Colonic mucosa (tissue), 4 donors: ENCODE data around the gene MPND. TPM values are rescaled to one million over a fixed set of nuclear protein-coding genes. Genes with fewer than 3 reads are reported as not detected.

Experiments used
- DNase-seq: peaks from one replicate; pipeline ENCODE4 v3.0.0-alpha.2; 2020
- H3K27ac ChIP-seq: fragments of 200-600 bp; one replicate; pipeline ENCODE4 v1.8.0; 2021
- H3K27me3 ChIP-seq: fragments of 200-600 bp; one replicate; pipeline ENCODE4 v1.8.0; 2021
- H3K36me3 ChIP-seq: fragments of 200-600 bp; one replicate; pipeline ENCODE4 v1.8.0; 2021
- H3K4me1 ChIP-seq: fragments of 200-600 bp; one replicate; pipeline ENCODE4 v1.8.0; 2021; ENCODE audit warnings: mild to moderate bottlenecking
- H3K4me3 ChIP-seq: fragments of 200-600 bp; one replicate; pipeline ENCODE4 v1.8.0; 2021
- H3K9ac ChIP-seq, 2 donors: one replicate each; pipeline ENCODE4 v1.7.0; 2013; ENCODE audit warnings: control low read depth in 2 of 2, low read depth in 2 of 2, low read length in 2 of 2
- H3K9me3 ChIP-seq: fragments of 200-600 bp; one replicate; pipeline ENCODE4 v1.8.0; 2021
- intact Hi-C: fragments of 100-400 bp; cut with DNase I; formaldehyde crosslinking; loops from one replicate; pipeline ENCODE4 v1.14.1; 2022
- total RNA-seq, 2 donors: library from RNA; stranded (reverse); fragmentation: NEBNext Ultra II Directional in 1 of 2; extraction: Animal tissue kit (Norgen Biotek cat#: 25700) in 1 of 2; gene quantifications; one replicate each; pipeline ENCODE4 v1.2.1, GENCODE V29; 2021
- TF ChIP-seq, protein P1 (sequence below): fragments of 200-600 bp; IDR thresholded peaks from one replicate; pipeline ENCODE4 v1.8.0; 2022; ENCODE audit warnings: antibody characterized with exemption, mild to moderate bottlenecking
- donor health status: healthy.
- donor health status: DM: no; HTN: no; CAD: no.
- donor health status: DM: no; HTN: no; CAD: no.

The MPND gene
- total RNA-seq, 2 donors from 2014 or later, result 38.0 to 63.2 TPM

DNA sequence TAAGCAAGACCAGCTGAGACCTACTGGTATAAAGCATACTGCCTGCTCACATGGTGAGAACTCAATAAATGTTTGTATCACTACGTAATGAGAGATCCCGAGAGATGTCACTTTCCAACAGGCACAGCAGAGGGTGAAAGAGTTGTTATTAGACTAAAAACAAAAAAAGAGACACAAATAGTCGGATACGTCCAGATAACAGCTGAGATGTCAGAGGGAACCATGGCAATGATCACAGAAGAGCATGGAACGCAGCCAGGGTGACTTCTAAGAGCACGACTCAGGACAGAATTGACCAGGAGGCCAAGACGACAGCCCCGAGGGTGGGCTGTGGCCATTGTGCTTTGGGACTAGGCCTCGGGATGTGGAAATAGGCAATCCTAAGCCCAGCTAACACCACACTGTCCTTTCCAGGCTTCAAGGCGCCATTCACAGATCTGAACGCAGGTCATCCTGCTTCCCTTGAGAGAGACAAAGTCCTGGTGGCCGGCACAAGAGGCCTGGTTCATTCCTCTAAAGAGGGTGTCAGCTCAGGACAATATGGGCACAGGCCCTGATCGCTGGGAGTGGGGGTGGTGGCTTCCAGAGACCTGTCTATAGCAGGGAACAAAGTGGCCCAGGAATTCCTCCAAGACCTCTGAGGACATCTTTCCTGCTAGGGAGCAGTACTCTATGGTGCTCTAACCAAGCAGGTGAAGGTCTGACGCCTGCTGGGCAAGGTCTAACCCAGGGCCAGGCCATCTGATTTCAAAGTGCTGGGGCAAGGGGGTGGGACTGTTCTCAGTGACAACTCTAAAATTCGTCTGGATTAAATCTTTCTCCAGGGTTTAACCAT, 53.8 kb downstream of the MPND start:
- peaks cover 6% of the 10 kb centered on the region for H3K4me1 ChIP-seq
- no peak overlapping the region for H3K4me3 ChIP-seq
- H3K27ac ChIP-seq, result no peak overlapping the region
- no peaks in the 10 kb centered on the region for H3K9me3 ChIP-seq
- no peaks in the 10 kb centered on the region for H3K36me3 ChIP-seq
- H3K9ac ChIP-seq, result no peak overlapping the region
- intact Hi-C loops, result no loop called here
- no peak for DNase-seq
- TF ChIP-seq, protein P1, sequence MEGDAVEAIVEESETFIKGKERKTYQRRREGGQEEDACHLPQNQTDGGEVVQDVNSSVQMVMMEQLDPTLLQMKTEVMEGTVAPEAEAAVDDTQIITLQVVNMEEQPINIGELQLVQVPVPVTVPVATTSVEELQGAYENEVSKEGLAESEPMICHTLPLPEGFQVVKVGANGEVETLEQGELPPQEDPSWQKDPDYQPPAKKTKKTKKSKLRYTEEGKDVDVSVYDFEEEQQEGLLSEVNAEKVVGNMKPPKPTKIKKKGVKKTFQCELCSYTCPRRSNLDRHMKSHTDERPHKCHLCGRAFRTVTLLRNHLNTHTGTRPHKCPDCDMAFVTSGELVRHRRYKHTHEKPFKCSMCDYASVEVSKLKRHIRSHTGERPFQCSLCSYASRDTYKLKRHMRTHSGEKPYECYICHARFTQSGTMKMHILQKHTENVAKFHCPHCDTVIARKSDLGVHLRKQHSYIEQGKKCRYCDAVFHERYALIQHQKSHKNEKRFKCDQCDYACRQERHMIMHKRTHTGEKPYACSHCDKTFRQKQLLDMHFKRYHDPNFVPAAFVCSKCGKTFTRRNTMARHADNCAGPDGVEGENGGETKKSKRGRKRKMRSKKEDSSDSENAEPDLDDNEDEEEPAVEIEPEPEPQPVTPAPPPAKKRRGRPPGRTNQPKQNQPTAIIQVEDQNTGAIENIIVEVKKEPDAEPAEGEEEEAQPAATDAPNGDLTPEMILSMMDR, result no peak
- H3K27me3 ChIP-seq, result no peaks in the 10 kb centered on the region

GRCh38 chr19:4399812-4400134, 56.4 kb downstream of the MPND start:
- peak; percentile 44 for DNase-seq
- peaks cover 13% of the 10 kb centered on the region for H3K4me1 ChIP-seq
- TF ChIP-seq, protein P1, result no peak

DNA sequence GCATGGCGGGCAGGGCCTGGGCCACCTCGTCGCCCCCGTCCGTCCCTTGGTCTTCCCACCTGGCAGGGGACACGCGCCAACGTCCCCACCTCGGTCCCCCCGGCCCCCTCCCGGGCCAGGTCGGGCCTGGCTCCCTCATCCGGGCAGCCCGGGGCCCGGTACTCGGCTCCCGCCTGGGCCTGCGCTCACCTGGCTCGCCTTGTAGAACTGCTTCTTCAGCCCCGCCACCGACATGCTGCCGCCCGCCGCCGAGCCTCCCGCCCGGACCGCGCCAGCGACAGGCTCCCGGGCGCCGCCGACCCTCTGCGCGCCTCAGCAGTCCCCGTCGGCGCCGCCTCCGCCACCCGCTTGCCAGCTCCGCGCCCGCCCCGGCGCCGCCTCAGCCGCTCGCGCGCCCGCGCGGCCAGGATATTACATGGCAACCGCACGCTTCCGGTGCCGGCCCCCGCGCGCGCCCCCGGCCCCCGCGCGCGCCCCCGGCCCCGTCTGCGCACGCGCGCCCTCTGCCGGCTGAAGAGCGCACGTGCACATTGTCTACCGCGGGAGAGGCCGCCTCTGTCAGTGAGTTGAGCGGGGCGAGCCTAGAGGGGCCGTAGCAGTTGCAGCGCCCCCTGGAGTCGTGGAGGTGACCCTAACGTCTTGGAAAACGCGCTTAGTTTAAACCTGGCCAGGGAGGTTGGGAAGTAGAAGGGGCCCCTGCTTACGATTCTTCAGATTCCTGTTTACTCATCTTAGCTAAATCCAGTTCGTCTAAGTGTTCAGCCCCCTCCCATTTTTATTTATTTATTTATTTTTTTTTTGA, 57.0 kb downstream of the MPND start, which contains the start of gene SH3GL1:
Gene SH3GL1, minus strand, starts transcription at position 413 of the 802 bp plus-strand sequence. Its CDS starts 179 bp downstream, at position 234.
- peak within 1 kb of the TSS; percentile 93 to 98 for H3K9ac ChIP-seq
- H3K4me3 ChIP-seq, result peak within 1 kb of the TSS; percentile 96
- no peaks in the 10 kb centered on the region for H3K36me3 ChIP-seq
- DNase-seq, result peak; percentile 92
- peak within 1 kb of the TSS; percentile 92 for H3K27ac ChIP-seq
- H3K4me1 ChIP-seq, result peaks cover 13% of the 10 kb centered on the region
- intact Hi-C loops, result loop anchor here (10.0 kb wide), 1 partner anchor 54 kb away; the partner anchor contains the start of gene UBXN6
- TF ChIP-seq, protein P1, result peak; percentile 70
- no peaks in the 10 kb centered on the region for H3K27me3 ChIP-seq
- no peaks in the 10 kb centered on the region for H3K9me3 ChIP-seq

More at GRCh38 chr19:4399812-4400134, 56.4 kb downstream of the MPND start:
- no peaks in the 10 kb centered on the region for H3K36me3 ChIP-seq
- H3K4me3 ChIP-seq, result peak overlapping the region; percentile 96
- intact Hi-C loops, result loop anchor here (2.0 to 10.0 kb wide), 2 partner anchors 55 to 133 kb away; partner anchors contain the start of gene UBXN6
- H3K9me3 ChIP-seq, result no peaks in the 10 kb centered on the region
- H3K27me3 ChIP-seq, result no peaks in the 10 kb centered on the region
- peak overlapping the region; percentile 92 for H3K27ac ChIP-seq
- H3K9ac ChIP-seq, result peak overlapping the region; percentile 93 to 98

DNA sequence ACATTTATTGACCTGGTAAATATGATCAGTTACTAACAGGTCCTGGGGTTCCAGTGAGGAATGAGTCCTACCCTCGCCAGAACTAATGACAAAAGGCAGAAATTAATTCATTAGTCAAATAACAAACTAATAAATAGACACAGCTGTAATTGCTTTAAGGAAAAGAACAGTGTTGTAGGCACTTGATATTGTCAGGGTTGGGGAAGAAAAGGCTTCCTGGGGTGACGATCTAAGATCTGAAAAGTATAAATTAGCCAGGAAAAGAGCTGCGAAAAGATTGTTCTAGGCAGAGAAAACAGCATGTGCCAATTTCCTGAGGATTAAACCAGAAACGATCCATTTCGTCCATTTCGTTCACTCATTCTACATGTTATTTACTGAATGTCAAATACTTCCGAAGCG, 58.4 kb downstream of the MPND start:
- Histone ChIP-seq H3K9me3 (no peaks in the 10 kb centered on the region), H3K4me3 (peak overlapping the region; percentile 96), H3K9ac (peak overlapping the region; percentile 19 to 81), H3K4me1 (peaks cover 13% of the 10 kb centered on the region), H3K27ac (peak overlapping the region; percentile 84), H3K36me3 (no peaks in the 10 kb centered on the region), H3K27me3 (no peaks in the 10 kb centered on the region)
- intact Hi-C loops, result loop anchor here (10.0 kb wide), 1 partner anchor 53 kb away; the partner anchor contains the start of gene UBXN6
- TF ChIP-seq, protein P1, result no peak
- no peak for DNase-seq
